H9 (cell line): ENCODE measurements around the gene TFF1. TPM values are rescaled to one million over a fixed set of nuclear protein-coding genes. Genes with fewer than 3 reads are reported as not detected.

ENCODE experiments used
- DNase-seq: peaks from one replicate; pipeline ENCODE4 v3.0.0-alpha.2; 2017
- H2AFZ ChIP-seq: one replicate; pipeline ENCODE4 v1.6.1; 2013; ENCODE audit warnings: mild to moderate bottlenecking, low read length, control low read depth, moderate library complexity
- H2AK5ac ChIP-seq: 2 replicates; pipeline ENCODE4 v1.6.1; 2013; ENCODE audit warnings: low read length, control low read depth, mixed read lengths; ENCODE audit not compliant: insufficient read length
- H2BK120ac ChIP-seq: one replicate; pipeline ENCODE4 v1.6.1; 2013; ENCODE audit warnings: low read depth, mild to moderate bottlenecking, low read length, control low read depth, inconsistent platforms; ENCODE audit not compliant: poor library complexity, severe bottlenecking
- H2BK12ac ChIP-seq: 2 replicates; pipeline ENCODE4 v1.6.1; 2013; ENCODE audit warnings: low read length, control low read depth, mixed read lengths, low read depth; ENCODE audit not compliant: insufficient read length
- H2BK15ac ChIP-seq: 2 replicates; pipeline ENCODE4 v1.6.1; 2013; ENCODE audit warnings: low read depth, low read length, control low read depth
- H2BK20ac ChIP-seq: one replicate; pipeline ENCODE4 v1.6.1; 2013; ENCODE audit warnings: low read depth, mild to moderate bottlenecking, low read length, control low read depth, inconsistent platforms; ENCODE audit not compliant: poor library complexity, severe bottlenecking
- H2BK5ac ChIP-seq: 2 replicates; pipeline ENCODE4 v1.6.1; 2013; ENCODE audit warnings: low read length, control low read depth, mixed read lengths; ENCODE audit not compliant: insufficient read length
- H3K14ac ChIP-seq: 2 replicates; pipeline ENCODE4 v1.6.1; 2013; ENCODE audit warnings: low read length, control low read depth; ENCODE audit not compliant: insufficient read depth
- H3K18ac ChIP-seq: 2 replicates; pipeline ENCODE4 v1.6.1; 2013; ENCODE audit warnings: low read depth, mild to moderate bottlenecking, mixed read lengths, low read length, control low read depth; ENCODE audit not compliant: insufficient read length
- H3K23ac ChIP-seq: 2 replicates; pipeline ENCODE4 v1.6.1; 2013; ENCODE audit warnings: low read length, control low read depth, mixed read lengths, low read depth; ENCODE audit not compliant: insufficient read length
- H3K23me2 ChIP-seq: 2 replicates; pipeline ENCODE4 v1.6.1; 2013; ENCODE audit warnings: low read depth, mild to moderate bottlenecking, mixed read lengths, low read length, control low read depth; ENCODE audit not compliant: insufficient read length, poor library complexity, severe bottlenecking
- H3K27ac ChIP-seq: 2 replicates; pipeline ENCODE4 v1.5.1; 2013; ENCODE audit warnings: low read length, control low read depth, mixed read lengths, low read depth; ENCODE audit not compliant: insufficient read length
- H3K27me3 ChIP-seq: 2 replicates; pipeline ENCODE4 v1.6.1; 2013; ENCODE audit warnings: low read length, control low read depth, inconsistent platforms; ENCODE audit not compliant: insufficient read depth
- H3K4ac ChIP-seq: 2 replicates; pipeline ENCODE4 v1.6.1; 2013; ENCODE audit warnings: low read depth, mild to moderate bottlenecking, control low read depth, inconsistent platforms, low read length, moderate library complexity
- H3K4me1 ChIP-seq: 2 replicates; pipeline ENCODE4 v1.6.1; 2013; ENCODE audit warnings: low read length, control low read depth, inconsistent platforms; ENCODE audit not compliant: insufficient read depth
- H3K4me2 ChIP-seq: 2 replicates; pipeline ENCODE4 v1.6.1; 2013; ENCODE audit warnings: low read length, control low read depth, mixed read lengths; ENCODE audit not compliant: insufficient read length, insufficient read depth
- H3K56ac ChIP-seq: 2 replicates; pipeline ENCODE4 v1.6.1; 2013; ENCODE audit warnings: low read depth, mild to moderate bottlenecking, mixed read lengths, low read length, control low read depth; ENCODE audit not compliant: insufficient read length
- H3K79me1 ChIP-seq: 2 replicates; pipeline ENCODE4 v1.6.1; 2013; ENCODE audit warnings: low read depth, mild to moderate bottlenecking, moderate library complexity, low read length, control low read depth, inconsistent platforms; ENCODE audit not compliant: insufficient read depth, poor library complexity, severe bottlenecking
- H3K79me2 ChIP-seq: 2 replicates; pipeline ENCODE4 v1.6.1; 2013; ENCODE audit warnings: low read length, control low read depth, inconsistent platforms; ENCODE audit not compliant: insufficient read depth
- H3K9ac ChIP-seq: 2 replicates; pipeline ENCODE4 v1.6.1; 2013; ENCODE audit warnings: low read length, control low read depth, mixed read lengths; ENCODE audit not compliant: insufficient read length; ENCODE audit errors: extremely low read depth
- H3K9me3 ChIP-seq: one replicate; pipeline ENCODE4 v1.6.1; 2013; ENCODE audit warnings: low read depth, low read length, inconsistent platforms; ENCODE audit not compliant: control insufficient read depth
- H3T11ph ChIP-seq: one replicate; pipeline ENCODE4 v1.6.1; 2013; ENCODE audit warnings: mild to moderate bottlenecking, low read length, control low read depth, inconsistent platforms
- H4K20me1 ChIP-seq: one replicate; pipeline ENCODE4 v1.6.1; 2013; ENCODE audit not compliant: control insufficient read depth, insufficient read length, insufficient read depth
- H4K5ac ChIP-seq: 2 replicates; pipeline ENCODE4 v1.6.1; 2013; ENCODE audit warnings: low read depth, mild to moderate bottlenecking, mixed read lengths, low read length, control low read depth; ENCODE audit not compliant: insufficient read length
- H4K8ac ChIP-seq: replicated peaks from 2 replicates; pipeline ENCODE4 v1.6.1; 2013; ENCODE audit warnings: low read length, control low read depth, mixed read lengths, low read depth; ENCODE audit not compliant: insufficient read length
- H4K91ac ChIP-seq: 2 replicates; pipeline ENCODE4 v1.6.1; 2013; ENCODE audit warnings: low read depth, mild to moderate bottlenecking, moderate library complexity, mixed read lengths, low read length, control low read depth; ENCODE audit not compliant: insufficient read length
- H3K27ac Mint-ChIP-seq, 3 experiments: 2 replicates in 2 of 3; 3 replicates in 1 of 3; pipeline ENCODE4 v1.8.0; 2020 to 2021; ENCODE audit warnings: mixed read lengths in 3 of 3, mild to moderate bottlenecking in 1 of 3, moderate library complexity in 1 of 3
- H3K27me3 Mint-ChIP-seq: 2 replicates; pipeline ENCODE4 v1.8.0; 2021; ENCODE audit warnings: low read depth, mild to moderate bottlenecking, moderate library complexity, mixed read lengths
- H3K36me3 Mint-ChIP-seq, 3 experiments: 2 replicates in 2 of 3; 3 replicates in 1 of 3; pipeline ENCODE4 v1.8.0; 2020 to 2021; ENCODE audit warnings: low read depth in 3 of 3, mixed read lengths in 3 of 3; ENCODE audit not compliant: insufficient read depth in 1 of 3
- H3K4me1 Mint-ChIP-seq, 2 experiments: 2 replicates each; pipeline ENCODE4 v1.8.0; 2020; ENCODE audit warnings: mixed read lengths in 2 of 2
- H3K4me3 Mint-ChIP-seq, 2 experiments: 2 replicates in 1 of 2; 3 replicates in 1 of 2; pipeline ENCODE4 v1.8.0; 2020 to 2021; ENCODE audit warnings: mild to moderate bottlenecking in 2 of 2, mixed read lengths in 2 of 2, moderate library complexity in 1 of 2
- H3K9me3 Mint-ChIP-seq, 2 experiments: 2 replicates in 1 of 2; 3 replicates in 1 of 2; pipeline ENCODE4 v1.8.0; 2020; ENCODE audit warnings: mild to moderate bottlenecking in 2 of 2, mixed read lengths in 2 of 2, moderate library complexity in 1 of 2
- CTCF ChIP-seq: fragments of 200-600 bp; sonication (generic); conservative IDR thresholded peaks from 3 replicates; pipeline ENCODE4 v1.8.0; 2021; ENCODE audit warnings: antibody characterized with exemption, mild to moderate bottlenecking
- WGBS: extraction: QIAGEN DNeasy Blood & Tissue Kit; methylation state at CpG from one replicate; pipeline ENCODE4 v1.1.7; 2013; ENCODE audit warnings: missing lambda C conversion rate, low lambda C conversion rate, mixed read lengths; ENCODE audit not compliant: insufficient read length; ENCODE audit errors: extremely low coverage; 5-methylcytosine and 5-hydroxymethylcytosine counted together
- total RNA-seq: library from RNA; stranded (reverse); gene quantifications from 2 replicates; pipeline ENCODE4 v1.2.1, GENCODE V29; 2021

The TFF1 gene
- total RNA-seq, 1 experiment from 2014 or later = not detected

- H4K20me1 ChIP-seq = no peaks in the 10 kb centered on the region
- H2BK5ac ChIP-seq = no peak overlapping the region
- no peaks in the 10 kb centered on the region for H3K27me3 ChIP-seq
- H3K79me2 ChIP-seq = no peaks in the 10 kb centered on the region
- TF ChIP-seq CTCF = no peak
- Mint-ChIP-seq H3K27ac (no peak overlapping the region), H3K9me3 (no peaks in the 10 kb centered on the region), H3K4me1 (peaks cover 2 to 14% of the 10 kb centered on the region in 2 experiments), H3K36me3 (no peaks in the 10 kb centered on the region), H3K27me3 (peaks cover 3% of the 10 kb centered on the region), H3K4me3 (no peak overlapping the region)
- H3K4me2 ChIP-seq = no peak overlapping the region
- WGBS = no CpG with 5 or more reads among the region's 23 CpGs
- no peak overlapping the region for H3T11ph ChIP-seq
- no peaks in the 10 kb centered on the region for H3K4me1 ChIP-seq
- no peak overlapping the region for H4K91ac ChIP-seq
- H3K9ac ChIP-seq = no peak overlapping the region
- no peak overlapping the region for H3K18ac ChIP-seq
- no peak overlapping the region for H4K5ac ChIP-seq
- no peak for DNase-seq
- H3K4ac ChIP-seq = no peak overlapping the region
- H3K9me3 ChIP-seq = no peaks in the 10 kb centered on the region
- no peak overlapping the region for H4K8ac ChIP-seq
- H2BK20ac ChIP-seq = no peak overlapping the region
- no peak overlapping the region for H2AK5ac ChIP-seq
- no peak overlapping the region for H2BK12ac ChIP-seq
- H3K23me2 ChIP-seq = no peaks in the 10 kb centered on the region
- no peaks in the 10 kb centered on the region for H3K79me1 ChIP-seq
- H3K23ac ChIP-seq = no peak overlapping the region
- H3K56ac ChIP-seq = no peak overlapping the region
- no peak overlapping the region; the same call in 1 of the 2 replicates for H3K14ac ChIP-seq
- H2AFZ ChIP-seq = no peak overlapping the region
- no peak overlapping the region for H2BK120ac ChIP-seq
- H3K27ac ChIP-seq = no peak overlapping the region
- H2BK15ac ChIP-seq = no peak overlapping the region
Observed at GRCh38 chr21:42405064-42406013, 39.0 kb upstream of the TFF1 start.
